GM18867 (cell line): ENCODE measurements around the gene GABRB2.
"Not testable (repeated sequence)": the region's sequence is repeated elsewhere in the genome, so short reads cannot be mapped to it uniquely, and the experiment has no call there.

Experiments
- ATAC-seq: cut with Tn5 transposase; IDR thresholded peaks from one replicate; pipeline ENCODE4 v1.9.1; 2021; ENCODE audit warnings: mild to moderate bottlenecking, moderate library complexity; ENCODE audit not compliant: unreplicated experiment

The GABRB2 gene

GRCh38 chr5:161546470-161547301 lies at the start of gene GABRB2:
Gene GABRB2, minus strand, starts transcription at chr5:161546725. Its CDS starts 82 bp downstream, at chr5:161546643.
- ATAC-seq, result peak; percentile 79

DNA sequence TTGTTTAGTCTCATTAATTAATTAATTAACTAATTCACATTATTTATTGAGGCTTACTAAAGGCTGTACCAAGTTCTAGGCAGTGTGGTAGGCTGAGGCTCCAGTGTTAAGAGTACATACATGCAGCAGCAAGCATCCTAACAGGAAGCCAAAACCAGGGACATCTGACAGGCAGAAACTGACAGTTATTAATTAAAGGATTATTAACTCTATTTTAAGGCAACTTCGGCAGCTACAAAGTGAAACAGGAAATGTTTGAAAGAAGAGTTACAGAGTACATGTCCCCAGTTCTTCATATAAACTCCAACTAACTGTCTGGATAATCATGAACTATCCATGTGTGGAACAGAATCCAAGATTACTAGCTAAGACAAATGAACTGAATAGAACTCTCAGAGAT lies 39.3 kb upstream of the GABRB2 start:
- no peak for ATAC-seq

DNA sequence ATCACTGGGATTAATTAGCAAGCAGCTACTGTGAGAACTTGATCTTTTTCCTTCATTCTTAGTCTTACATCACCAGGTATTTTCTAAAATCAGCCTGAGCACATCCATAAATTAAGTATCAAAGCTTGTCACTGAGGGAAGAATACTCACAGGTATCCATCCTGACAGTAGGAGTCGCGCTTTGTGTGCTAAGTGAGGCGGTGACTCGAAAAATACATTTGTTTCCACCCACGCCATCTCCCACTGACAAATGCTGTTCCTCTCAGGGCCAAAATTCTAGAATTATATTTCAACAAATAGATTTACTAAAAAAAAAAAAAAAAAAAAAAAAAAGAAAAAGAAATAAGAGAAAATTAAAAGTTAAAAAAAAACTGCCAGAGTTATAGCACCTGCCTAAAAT lies 34.1 kb upstream of the GABRB2 start:
- ATAC-seq, result no peak

- no peak for ATAC-seq
Measured at GRCh38 chr5:161572914-161573313, 26.4 kb upstream of the GABRB2 start.

DNA sequence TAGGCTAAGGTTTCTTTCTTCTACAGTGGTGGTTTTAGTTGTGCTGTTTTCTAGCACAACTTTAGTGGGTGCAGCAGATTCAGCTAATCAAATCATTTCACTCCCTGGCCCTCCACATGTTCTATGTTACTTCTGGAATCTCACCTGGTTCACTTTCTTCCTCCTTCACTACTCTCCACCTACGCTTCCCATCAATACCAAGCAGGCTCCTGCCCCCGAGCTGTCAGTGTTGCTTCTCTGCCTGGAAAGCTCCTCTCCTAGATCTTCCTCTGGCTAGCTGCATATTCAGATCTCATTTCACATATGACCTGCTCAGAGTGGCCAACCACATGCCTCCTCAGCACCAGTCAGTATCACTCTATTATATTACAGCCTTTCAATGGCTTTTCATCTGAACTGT lies 19.6 kb upstream of the GABRB2 start:
- ATAC-seq, result no peak

DNA sequence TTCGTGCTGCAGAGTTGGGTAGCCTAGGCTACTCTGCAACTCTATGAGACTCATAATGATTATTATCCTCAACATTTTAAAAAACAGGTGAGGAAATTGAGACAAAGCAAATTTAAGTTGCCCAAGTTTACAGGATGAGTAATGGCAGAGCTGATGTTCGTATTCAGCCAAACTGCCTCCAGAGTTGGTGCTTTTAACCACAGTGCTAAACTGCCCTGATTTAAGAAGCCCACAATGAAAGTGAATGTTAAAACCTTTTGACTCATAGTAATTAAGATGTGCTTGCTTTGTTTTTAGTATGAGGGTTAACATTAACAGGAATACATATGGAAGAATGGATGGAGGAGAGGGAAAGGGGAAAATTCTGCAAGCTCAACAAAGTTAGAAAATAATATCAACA lies 15.9 kb upstream of the GABRB2 start:
- peak; percentile 53 for ATAC-seq

GRCh38 chr5:161549106-161549505 lies 2.6 kb upstream of the GABRB2 start:
- ATAC-seq, result no peak

DNA sequence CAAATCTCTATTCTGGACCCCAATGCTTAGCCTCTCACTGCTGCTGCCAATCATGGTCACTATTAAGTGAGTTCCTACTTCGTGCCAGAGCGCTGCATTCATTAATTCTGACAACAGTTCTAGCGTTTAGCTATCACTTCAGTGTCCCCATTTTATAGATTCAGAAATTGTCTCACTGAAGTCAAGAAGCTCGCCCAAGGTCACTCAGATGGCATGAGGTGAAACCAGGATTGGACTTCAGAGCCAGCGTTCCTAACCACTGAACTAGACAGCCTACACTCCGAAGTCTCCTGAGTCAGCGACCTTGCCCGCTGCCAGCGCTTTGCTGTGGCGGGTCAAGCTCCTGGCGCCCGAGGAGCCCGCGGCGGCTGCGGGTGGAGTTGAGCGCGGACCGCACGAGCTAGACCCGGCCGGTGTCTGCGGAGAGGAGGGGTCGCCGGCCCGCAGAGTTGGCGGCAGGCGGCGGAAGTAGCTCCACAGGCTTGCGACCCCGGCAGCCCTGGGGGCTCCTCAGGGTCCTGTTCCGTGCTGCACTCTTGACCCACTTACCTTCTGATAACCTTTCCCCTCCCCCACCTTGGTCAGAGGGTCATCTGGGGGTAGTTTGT lies 2.1 kb upstream of the GABRB2 start:
- ATAC-seq, result no peak

DNA sequence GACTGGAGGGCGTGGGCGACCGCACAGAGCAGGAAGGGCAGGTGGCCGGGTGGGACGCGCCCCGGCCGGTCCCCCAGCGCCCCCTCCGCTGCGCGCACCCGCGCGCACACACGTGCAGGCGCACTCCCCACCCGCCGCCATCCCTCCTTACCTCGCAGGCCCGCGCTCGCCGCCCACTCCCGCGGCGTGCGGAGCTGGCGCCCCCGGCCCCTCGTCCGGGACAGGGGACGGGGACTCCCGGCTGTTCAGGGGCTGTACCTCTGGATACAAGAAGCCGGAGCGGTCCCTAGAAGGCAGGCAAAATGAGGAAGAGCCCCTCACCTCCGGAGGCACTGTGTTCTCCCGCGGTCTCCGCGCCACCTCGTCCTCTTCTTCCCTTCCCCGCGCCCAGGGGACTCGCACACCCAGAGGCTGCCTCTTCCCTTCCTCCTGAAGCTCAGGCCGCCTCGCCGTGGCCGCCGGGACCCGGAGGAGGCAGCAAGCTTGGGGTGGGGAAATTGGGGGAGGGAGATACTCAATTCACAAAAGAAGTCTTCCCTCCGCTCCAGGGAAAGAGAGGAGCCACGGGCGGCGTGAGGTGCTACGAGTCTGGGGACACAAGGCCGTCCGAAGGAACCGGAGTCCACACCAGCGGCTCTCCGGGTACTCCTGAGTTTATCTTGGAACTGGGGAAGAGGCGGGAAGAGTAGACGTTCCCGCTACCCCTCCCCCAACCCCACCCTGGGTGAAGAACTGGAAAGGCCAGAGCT lies 1.4 kb upstream of the GABRB2 start:
- peak; percentile 26 for ATAC-seq

DNA sequence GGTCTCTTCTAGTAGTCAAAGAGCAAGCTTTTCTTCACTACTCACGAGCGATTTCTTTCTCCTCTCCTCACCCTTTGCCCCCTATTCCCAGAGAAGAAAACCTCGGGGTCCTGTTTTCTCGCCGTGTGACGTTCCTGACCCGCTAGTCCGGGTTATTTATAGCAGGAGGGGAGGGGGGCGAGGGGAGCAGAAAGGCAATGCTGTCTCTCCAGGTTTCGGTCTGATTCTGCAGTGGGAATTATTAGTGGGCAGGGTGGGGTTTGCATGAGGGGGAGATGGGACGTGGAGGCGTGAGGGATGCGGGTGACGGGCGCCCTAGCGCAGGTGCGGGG lies 847 bp upstream of the GABRB2 start:
- no peak for ATAC-seq

- ATAC-seq, result peak; percentile 9
Measured at GRCh38 chr5:161546095-161546469, 443 bp downstream of the GABRB2 start.

- ATAC-seq, result no peak
Measured at GRCh38 chr5:161545344-161546094, 1.0 kb downstream of the GABRB2 start.

DNA sequence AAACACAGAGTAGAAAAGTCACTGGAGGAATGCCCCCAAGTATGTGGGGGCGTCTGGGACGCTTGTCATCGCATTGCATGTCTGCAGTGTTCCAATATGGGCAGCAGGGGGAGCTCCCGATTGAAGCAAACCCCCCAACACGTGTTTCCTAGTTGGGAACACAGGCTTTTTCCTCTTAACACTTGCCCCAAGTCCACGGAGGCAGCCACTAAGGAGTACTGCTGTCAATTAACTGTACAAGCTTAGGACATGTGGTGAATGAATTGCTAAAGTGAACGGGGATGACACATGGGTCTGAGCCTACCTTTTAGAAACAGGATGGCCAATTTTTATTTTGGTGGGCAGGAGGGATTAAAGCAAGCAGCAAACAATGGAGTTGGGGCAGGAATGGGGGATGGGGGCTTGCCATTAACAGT lies 2.2 kb downstream of the GABRB2 start:
- peak; percentile 53 for ATAC-seq

- no peak for ATAC-seq
Measured at GRCh38 chr5:161539016-161539415, 7.5 kb downstream of the GABRB2 start.

GRCh38 chr5:161535762-161536161 lies 10.8 kb downstream of the GABRB2 start:
- peak; percentile 93 for ATAC-seq

DNA sequence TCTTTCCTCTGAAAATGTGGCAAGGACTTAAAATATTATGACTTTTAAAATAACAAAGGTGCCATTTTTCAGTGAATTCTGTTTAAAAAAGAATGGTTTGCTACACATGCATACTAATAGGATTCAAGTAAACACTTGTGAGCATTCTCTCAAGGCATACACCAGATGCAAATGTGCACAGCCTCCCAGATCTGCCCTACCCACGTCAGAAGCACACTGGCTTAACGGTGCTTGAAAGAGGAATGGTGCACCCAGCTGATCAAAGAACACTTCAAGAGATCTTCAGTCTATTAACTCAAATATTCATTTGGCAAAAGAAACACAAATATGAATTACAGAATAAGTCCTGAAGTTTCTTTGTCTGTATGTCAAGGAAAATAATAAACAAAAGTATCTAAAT lies 15.8 kb downstream of the GABRB2 start:
- peak; percentile 65 for ATAC-seq

GRCh38 chr5:161513942-161514341 lies 32.6 kb downstream of the GABRB2 start:
- ATAC-seq, result no peak

GRCh38 chr5:161507591-161507990 lies 38.9 kb downstream of the GABRB2 start:
- ATAC-seq, result peak; percentile 88

- ATAC-seq, result not testable (repeated sequence)
Measured at GRCh38 chr5:161505160-161505559, 41.4 kb downstream of the GABRB2 start.

DNA sequence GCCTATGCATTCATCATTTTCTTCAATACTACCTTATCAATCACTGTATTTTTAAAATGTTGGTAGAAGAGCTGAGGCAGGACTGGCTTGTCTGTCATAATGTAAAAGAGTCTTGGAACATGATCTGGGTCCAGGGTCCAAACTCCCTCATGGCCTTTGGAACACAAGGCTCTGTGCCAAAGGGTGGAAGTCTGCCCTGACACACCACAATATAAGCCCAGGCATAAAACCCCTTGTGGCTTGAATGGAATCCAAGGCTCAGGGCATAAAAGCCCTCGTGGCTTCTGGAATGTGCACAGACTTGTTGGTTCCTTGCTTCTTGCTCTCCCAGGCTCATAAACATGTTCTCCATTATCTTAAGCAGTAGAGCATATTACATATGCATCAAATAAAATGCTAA lies 48.0 kb downstream of the GABRB2 start:
- ATAC-seq, result no peak

- ATAC-seq, result no peak
Measured at GRCh38 chr5:161483721-161484120, 62.8 kb downstream of the GABRB2 start.
